H9 (cell line): ENCODE data around the gene RTN4R. TPM values are rescaled to one million over a fixed set of nuclear protein-coding genes. Genes with fewer than 3 reads are reported as not detected.
A peak's percentile ranks its signal among the peaks of the same experiment; 100 is the strongest.

ENCODE experiments used
- DNase-seq: peaks from one replicate; pipeline ENCODE4 v3.0.0-alpha.2; 2017
- H2AFZ ChIP-seq: one replicate; pipeline ENCODE4 v1.6.1; 2013; ENCODE audit warnings: mild to moderate bottlenecking, low read length, control low read depth, moderate library complexity
- H2AK5ac ChIP-seq: 2 replicates; pipeline ENCODE4 v1.6.1; 2013; ENCODE audit warnings: low read length, control low read depth, mixed read lengths; ENCODE audit not compliant: insufficient read length
- H2BK120ac ChIP-seq: one replicate; pipeline ENCODE4 v1.6.1; 2013; ENCODE audit warnings: low read depth, mild to moderate bottlenecking, low read length, control low read depth, inconsistent platforms; ENCODE audit not compliant: poor library complexity, severe bottlenecking
- H2BK12ac ChIP-seq: 2 replicates; pipeline ENCODE4 v1.6.1; 2013; ENCODE audit warnings: low read length, control low read depth, mixed read lengths, low read depth; ENCODE audit not compliant: insufficient read length
- H2BK15ac ChIP-seq: 2 replicates; pipeline ENCODE4 v1.6.1; 2013; ENCODE audit warnings: low read depth, low read length, control low read depth
- H2BK20ac ChIP-seq: one replicate; pipeline ENCODE4 v1.6.1; 2013; ENCODE audit warnings: low read depth, mild to moderate bottlenecking, low read length, control low read depth, inconsistent platforms; ENCODE audit not compliant: poor library complexity, severe bottlenecking
- H2BK5ac ChIP-seq: 2 replicates; pipeline ENCODE4 v1.6.1; 2013; ENCODE audit warnings: low read length, control low read depth, mixed read lengths; ENCODE audit not compliant: insufficient read length
- H3K14ac ChIP-seq: 2 replicates; pipeline ENCODE4 v1.6.1; 2013; ENCODE audit warnings: low read length, control low read depth; ENCODE audit not compliant: insufficient read depth
- H3K18ac ChIP-seq: 2 replicates; pipeline ENCODE4 v1.6.1; 2013; ENCODE audit warnings: low read depth, mild to moderate bottlenecking, mixed read lengths, low read length, control low read depth; ENCODE audit not compliant: insufficient read length
- H3K23ac ChIP-seq: 2 replicates; pipeline ENCODE4 v1.6.1; 2013; ENCODE audit warnings: low read length, control low read depth, mixed read lengths, low read depth; ENCODE audit not compliant: insufficient read length
- H3K23me2 ChIP-seq: 2 replicates; pipeline ENCODE4 v1.6.1; 2013; ENCODE audit warnings: low read depth, mild to moderate bottlenecking, mixed read lengths, low read length, control low read depth; ENCODE audit not compliant: insufficient read length, poor library complexity, severe bottlenecking
- H3K27ac ChIP-seq: 2 replicates; pipeline ENCODE4 v1.5.1; 2013; ENCODE audit warnings: low read length, control low read depth, mixed read lengths, low read depth; ENCODE audit not compliant: insufficient read length
- H3K27me3 ChIP-seq: 2 replicates; pipeline ENCODE4 v1.6.1; 2013; ENCODE audit warnings: low read length, control low read depth, inconsistent platforms; ENCODE audit not compliant: insufficient read depth
- H3K4ac ChIP-seq: 2 replicates; pipeline ENCODE4 v1.6.1; 2013; ENCODE audit warnings: low read depth, mild to moderate bottlenecking, control low read depth, inconsistent platforms, low read length, moderate library complexity
- H3K4me1 ChIP-seq: 2 replicates; pipeline ENCODE4 v1.6.1; 2013; ENCODE audit warnings: low read length, control low read depth, inconsistent platforms; ENCODE audit not compliant: insufficient read depth
- H3K4me2 ChIP-seq: 2 replicates; pipeline ENCODE4 v1.6.1; 2013; ENCODE audit warnings: low read length, control low read depth, mixed read lengths; ENCODE audit not compliant: insufficient read length, insufficient read depth
- H3K56ac ChIP-seq: 2 replicates; pipeline ENCODE4 v1.6.1; 2013; ENCODE audit warnings: low read depth, mild to moderate bottlenecking, mixed read lengths, low read length, control low read depth; ENCODE audit not compliant: insufficient read length
- H3K79me1 ChIP-seq: 2 replicates; pipeline ENCODE4 v1.6.1; 2013; ENCODE audit warnings: low read depth, mild to moderate bottlenecking, moderate library complexity, low read length, control low read depth, inconsistent platforms; ENCODE audit not compliant: insufficient read depth, poor library complexity, severe bottlenecking
- H3K79me2 ChIP-seq: 2 replicates; pipeline ENCODE4 v1.6.1; 2013; ENCODE audit warnings: low read length, control low read depth, inconsistent platforms; ENCODE audit not compliant: insufficient read depth
- H3K9ac ChIP-seq: 2 replicates; pipeline ENCODE4 v1.6.1; 2013; ENCODE audit warnings: low read length, control low read depth, mixed read lengths; ENCODE audit not compliant: insufficient read length; ENCODE audit errors: extremely low read depth
- H3K9me3 ChIP-seq: one replicate; pipeline ENCODE4 v1.6.1; 2013; ENCODE audit warnings: low read depth, low read length, inconsistent platforms; ENCODE audit not compliant: control insufficient read depth
- H3T11ph ChIP-seq: one replicate; pipeline ENCODE4 v1.6.1; 2013; ENCODE audit warnings: mild to moderate bottlenecking, low read length, control low read depth, inconsistent platforms
- H4K20me1 ChIP-seq: one replicate; pipeline ENCODE4 v1.6.1; 2013; ENCODE audit not compliant: control insufficient read depth, insufficient read length, insufficient read depth
- H4K5ac ChIP-seq: 2 replicates; pipeline ENCODE4 v1.6.1; 2013; ENCODE audit warnings: low read depth, mild to moderate bottlenecking, mixed read lengths, low read length, control low read depth; ENCODE audit not compliant: insufficient read length
- H4K8ac ChIP-seq: replicated peaks from 2 replicates; pipeline ENCODE4 v1.6.1; 2013; ENCODE audit warnings: low read length, control low read depth, mixed read lengths, low read depth; ENCODE audit not compliant: insufficient read length
- H4K91ac ChIP-seq: 2 replicates; pipeline ENCODE4 v1.6.1; 2013; ENCODE audit warnings: low read depth, mild to moderate bottlenecking, moderate library complexity, mixed read lengths, low read length, control low read depth; ENCODE audit not compliant: insufficient read length
- H3K27ac Mint-ChIP-seq, 3 experiments: 2 replicates in 2 of 3; 3 replicates in 1 of 3; pipeline ENCODE4 v1.8.0; 2020 to 2021; ENCODE audit warnings: mixed read lengths in 3 of 3, mild to moderate bottlenecking in 1 of 3, moderate library complexity in 1 of 3
- H3K27me3 Mint-ChIP-seq: 2 replicates; pipeline ENCODE4 v1.8.0; 2021; ENCODE audit warnings: low read depth, mild to moderate bottlenecking, moderate library complexity, mixed read lengths
- H3K36me3 Mint-ChIP-seq, 3 experiments: 2 replicates in 2 of 3; 3 replicates in 1 of 3; pipeline ENCODE4 v1.8.0; 2020 to 2021; ENCODE audit warnings: low read depth in 3 of 3, mixed read lengths in 3 of 3; ENCODE audit not compliant: insufficient read depth in 1 of 3
- H3K4me1 Mint-ChIP-seq, 2 experiments: 2 replicates each; pipeline ENCODE4 v1.8.0; 2020; ENCODE audit warnings: mixed read lengths in 2 of 2
- H3K4me3 Mint-ChIP-seq, 2 experiments: 2 replicates in 1 of 2; 3 replicates in 1 of 2; pipeline ENCODE4 v1.8.0; 2020 to 2021; ENCODE audit warnings: mild to moderate bottlenecking in 2 of 2, mixed read lengths in 2 of 2, moderate library complexity in 1 of 2
- H3K9me3 Mint-ChIP-seq, 2 experiments: 2 replicates in 1 of 2; 3 replicates in 1 of 2; pipeline ENCODE4 v1.8.0; 2020; ENCODE audit warnings: mild to moderate bottlenecking in 2 of 2, mixed read lengths in 2 of 2, moderate library complexity in 1 of 2
- CTCF ChIP-seq: fragments of 200-600 bp; sonication (generic); conservative IDR thresholded peaks from 3 replicates; pipeline ENCODE4 v1.8.0; 2021; ENCODE audit warnings: antibody characterized with exemption, mild to moderate bottlenecking
- total RNA-seq: library from RNA; stranded (reverse); gene quantifications from 2 replicates; pipeline ENCODE4 v1.2.1, GENCODE V29; 2021

RTN4R gene
- total RNA-seq, 1 experiment from 2014 or later: 19.0 TPM

DNA sequence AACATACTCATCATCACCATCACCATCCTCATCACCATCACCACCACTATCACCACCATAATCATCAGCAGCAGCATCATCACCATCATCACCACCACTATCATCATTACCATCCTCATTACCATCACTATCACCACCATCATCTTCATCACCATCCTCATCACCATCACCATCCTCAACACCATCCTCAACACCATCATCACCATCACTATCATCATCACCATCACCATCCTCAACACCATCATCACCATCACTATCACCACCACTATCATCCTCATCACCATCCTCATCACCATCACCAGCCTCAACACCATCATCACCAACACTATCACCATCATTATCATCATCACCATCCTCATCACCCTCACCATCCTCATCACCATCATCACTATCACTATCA, 16.6 kb downstream of the RTN4R start:
- DNase-seq: no peak
- H4K8ac ChIP-seq: peak overlapping the region; percentile 1

More for the DNA sequence above, 16.6 kb downstream of the RTN4R start:
- Histone ChIP-seq H2BK20ac (no peak overlapping the region), H4K20me1 (peaks cover under 1% of the 10 kb centered on the region), H4K91ac (no peak overlapping the region), H2AK5ac (no peak overlapping the region), H3K27ac (no peak overlapping the region), H2BK120ac (no peak overlapping the region), H3K14ac (no peak overlapping the region), H3K4ac (no peak overlapping the region), H4K5ac (no peak overlapping the region), H2BK5ac (no peak overlapping the region), H3K18ac (no peak overlapping the region), H3K23me2 (no peaks in the 10 kb centered on the region), H3K4me2 (no peak overlapping the region), H3K23ac (no peak overlapping the region), H3K9me3 (no peaks in the 10 kb centered on the region), H2BK15ac (no peak overlapping the region), H3K4me1 (no peaks in the 10 kb centered on the region), H3K79me1 (no peaks in the 10 kb centered on the region), H2BK12ac (no peak overlapping the region), H3K9ac (no peak overlapping the region), H3K56ac (no peak overlapping the region), H2AFZ (no peak overlapping the region), H3K27me3 (no peaks in the 10 kb centered on the region), H3K79me2 (no peaks in the 10 kb centered on the region; the same call in 1 of the 2 replicates), H3T11ph (no peak overlapping the region)
- Mint-ChIP-seq H3K36me3 (no peaks in the 10 kb centered on the region; a peak in 1 of 7 replicates), H3K27ac (no peak overlapping the region), H3K9me3 (no peaks in the 10 kb centered on the region; a peak in 1 of 5 replicates), H3K4me3 (no peak overlapping the region), H3K27me3 (no peaks in the 10 kb centered on the region), H3K4me1 (peaks cover 4 to 6% of the 10 kb centered on the region in 2 experiments)
- no peak for TF ChIP-seq CTCF
